NCI-H460 (cell line): Measurements from ENCODE around the gene PREP. TPM values are rescaled to one million over a fixed set of nuclear protein-coding genes. Genes with fewer than 3 reads are reported as not detected.
"Not testable (repeated sequence)": the region's sequence is repeated elsewhere in the genome, so short reads cannot be mapped to it uniquely, and the experiment has no call there.

Experiments
- DNase-seq: peaks from one replicate; pipeline ENCODE4 v3.0.0-alpha.2; 2016; ENCODE audit warnings: low read depth; ENCODE audit errors: extremely low read depth
- total RNA-seq: library from RNA; depleted of rRNA; stranded (reverse); fragments of >200 nt; shearing (Covaris generic); gene quantifications from 2 replicates; pipeline ENCODE4 v1.2.3, GENCODE V29; 2014

Gene PREP
- total RNA-seq, 1 experiment from 2014 or later = 13.1 TPM

GRCh38 chr6:105348897-105349296 is 54.0 kb downstream of the PREP start:
- no peak for DNase-seq

GRCh38 chr6:105346052-105346451 is 56.8 kb downstream of the PREP start:
- no peak for DNase-seq

GRCh38 chr6:105345506-105345905 is 57.4 kb downstream of the PREP start:
- DNase-seq = no peak

- no peak for DNase-seq
These were observed 58.0 kb downstream of the PREP start for GRCh38 chr6:105344881-105345370.

- not testable (repeated sequence) for DNase-seq
These were observed 64.4 kb downstream of the PREP start for GRCh38 chr6:105338350-105338983.

GRCh38 chr6:105336986-105337385 is 65.9 kb downstream of the PREP start:
- no peak for DNase-seq

GRCh38 chr6:105332576-105332975 is 70.3 kb downstream of the PREP start:
- DNase-seq = no peak

GRCh38 chr6:105331927-105332326 is 71.0 kb downstream of the PREP start:
- no peak for DNase-seq

- DNase-seq = no peak
These were observed 72.0 kb downstream of the PREP start for GRCh38 chr6:105330913-105331312.

- no peak for DNase-seq
These were observed 72.5 kb downstream of the PREP start for GRCh38 chr6:105330364-105330763.

- peak; percentile 16 for DNase-seq
These were observed 75.8 kb downstream of the PREP start for GRCh38 chr6:105326833-105327770.

GRCh38 chr6:105326216-105326615 is 76.7 kb downstream of the PREP start:
- DNase-seq = no peak

GRCh38 chr6:105324386-105324950 is 78.4 kb downstream of the PREP start:
- no peak for DNase-seq

- no peak for DNase-seq
These were observed 80.2 kb downstream of the PREP start for GRCh38 chr6:105322499-105323225.

GRCh38 chr6:105321728-105322127 is 81.2 kb downstream of the PREP start:
- no peak for DNase-seq

- no peak for DNase-seq
These were observed 81.7 kb downstream of the PREP start for GRCh38 chr6:105321207-105321606.

- no peak for DNase-seq
These were observed 82.1 kb downstream of the PREP start for GRCh38 chr6:105320765-105321164.

- no peak for DNase-seq
These were observed 82.6 kb downstream of the PREP start for GRCh38 chr6:105320271-105320670.

GRCh38 chr6:105319331-105319730 is 83.6 kb downstream of the PREP start:
- no peak for DNase-seq

- DNase-seq = no peak
These were observed 84.2 kb downstream of the PREP start for GRCh38 chr6:105318660-105319059.
